Measurements from ENCODE around the gene AFP. TPM values are rescaled to one million over a fixed set of nuclear protein-coding genes. Genes with fewer than 3 reads are reported as not detected.

AFP gene
- total RNA-seq, 2 donors from 2014 or later: not detected

Other genes starting within 250 kb of the AFP start
- 10 to 100 TPM; 46.7 to 49.3 TPM for gene ANKRD17, start 177.4 kb upstream of the AFP start, total RNA-seq
- gene ALB, start 31.9 kb upstream of the AFP start, total RNA-seq: not detected
- not detected for gene AFM, start 45.5 kb downstream of the AFP start, total RNA-seq
- gene RASSF6, start 184.2 kb downstream of the AFP start, total RNA-seq: 1 to 10 TPM; 1.4 to 1.7 TPM

All from T-helper 17 cell (primary cell).